Natural killer cell (primary cell): ENCODE results near the gene JAKMIP1. TPM values are rescaled to one million over a fixed set of nuclear protein-coding genes. Genes with fewer than 3 reads are reported as not detected.
"Not testable (repeated sequence)": the region's sequence is repeated elsewhere in the genome, so short reads cannot be mapped to it uniquely, and the experiment has no call there.

ENCODE experiments used
- ATAC-seq, 3 donors: fragments of 150-1000 bp in 2 of 3; fragments of 200-7000 bp in 1 of 3; cut with Tn5 transposase; 1 replicate in 1 of 3; 2 replicates in 2 of 3; pipeline ENCODE4 v1.10.0; 2021; ENCODE audit warnings: mild to moderate bottlenecking in 2 of 3, moderate library complexity in 2 of 3
- DNase-seq, 2 donors: peaks; one replicate each; pipeline versions ENCODE4 v3.0.0 to v3.0.0-alpha.2; 2013 to 2021; ENCODE audit warnings: mixed read lengths in 1 of 2
- H3K27ac ChIP-seq: one replicate; pipeline ENCODE4 v1.5.1; 2013; ENCODE audit warnings: mild to moderate bottlenecking, low read length
- H3K27me3 ChIP-seq: one replicate; pipeline ENCODE4 v1.6.1; 2013; ENCODE audit warnings: low read length; ENCODE audit not compliant: control insufficient read depth, insufficient read depth
- H3K36me3 ChIP-seq: one replicate; pipeline ENCODE4 v1.6.1; 2013; ENCODE audit warnings: low read length; ENCODE audit not compliant: control insufficient read depth, insufficient read depth
- H3K4me1 ChIP-seq: one replicate; pipeline ENCODE4 v1.6.1; 2013; ENCODE audit warnings: low read length; ENCODE audit not compliant: control insufficient read depth, insufficient read depth
- H3K4me3 ChIP-seq: one replicate; pipeline ENCODE4 v1.5.1; 2013; ENCODE audit warnings: low read length
- H3K9me3 ChIP-seq: one replicate; pipeline ENCODE4 v1.6.1; 2013; ENCODE audit warnings: low read length; ENCODE audit not compliant: control insufficient read depth, insufficient read depth
- H3K27ac Mint-ChIP-seq, 2 donors: one replicate each; pipeline ENCODE4 v1.8.0; 2022; ENCODE audit warnings: mild to moderate bottlenecking in 2 of 2, mixed read lengths in 2 of 2, moderate library complexity in 1 of 2
- H3K27me3 Mint-ChIP-seq, 2 donors: one replicate each; pipeline ENCODE4 v1.8.0; 2022; ENCODE audit warnings: low read depth in 2 of 2, mixed read lengths in 2 of 2
- H3K36me3 Mint-ChIP-seq: one replicate; pipeline ENCODE4 v1.8.0; 2022; ENCODE audit warnings: mixed read lengths
- H3K4me1 Mint-ChIP-seq, 2 donors: one replicate each; pipeline ENCODE4 v1.8.0; 2022; ENCODE audit warnings: mixed read lengths in 2 of 2
- H3K4me3 Mint-ChIP-seq: one replicate; pipeline ENCODE4 v1.8.0; 2022; ENCODE audit warnings: mild to moderate bottlenecking, moderate library complexity, mixed read lengths
- H3K9me3 Mint-ChIP-seq, 2 donors: one replicate each; pipeline ENCODE4 v1.8.0; 2022; ENCODE audit warnings: mixed read lengths in 2 of 2
- WGBS: methylation state at CpG from one replicate; pipeline ENCODE4 v1.1.7; 2013; ENCODE audit warnings: missing lambda C conversion rate; ENCODE audit not compliant: insufficient coverage; 5-methylcytosine and 5-hydroxymethylcytosine counted together
- intact Hi-C: fragments of 100-400 bp; cut with micrococcal nuclease; formaldehyde crosslinking; loops from one replicate; pipeline ENCODE4 v1.14.2; 2022
- total RNA-seq, 4 donors: library from RNA; stranded (reverse); fragments of 120-200 nt in 1 of 4; gene quantifications; one replicate each; pipeline versions ENCODE4 v1.2.3 to v1.2.4, GENCODE V29; 2013 to 2022
- TF ChIP-seq, protein P1 (sequence below): fragments of 200-600 bp; IDR thresholded peaks from one replicate; pipeline ENCODE4 v1.8.0; 2022; ENCODE audit warnings: antibody characterized with exemption

Gene JAKMIP1
- total RNA-seq, 3 donors from 2014 or later (not counting 1 experiment from before 2014, with no cell fraction given), result 8.8 to 21.8 (median 16.4) TPM

- Histone ChIP-seq H3K27me3 (no peaks in the 10 kb centered on the region), H3K36me3 (no peaks in the 10 kb centered on the region), H3K4me3 (no peak overlapping the region), H3K9me3 (no peaks in the 10 kb centered on the region), H3K4me1 (peaks cover 5% of the 10 kb centered on the region), H3K27ac (no peak overlapping the region)
- Mint-ChIP-seq H3K4me1 (peaks cover 0 to 14% of the 10 kb centered on the region in 2 donors), H3K4me3 (no peak overlapping the region), H3K36me3 (no peaks in the 10 kb centered on the region), H3K27me3 (peaks cover 0 to 1% of the 10 kb centered on the region in 2 donors), H3K9me3 (no peaks in the 10 kb centered on the region), H3K27ac (no peak overlapping the region)
- intact Hi-C loops, result no loop called here
- ATAC-seq (no peak), DNase-seq (no peak)
- TF ChIP-seq, protein P1, sequence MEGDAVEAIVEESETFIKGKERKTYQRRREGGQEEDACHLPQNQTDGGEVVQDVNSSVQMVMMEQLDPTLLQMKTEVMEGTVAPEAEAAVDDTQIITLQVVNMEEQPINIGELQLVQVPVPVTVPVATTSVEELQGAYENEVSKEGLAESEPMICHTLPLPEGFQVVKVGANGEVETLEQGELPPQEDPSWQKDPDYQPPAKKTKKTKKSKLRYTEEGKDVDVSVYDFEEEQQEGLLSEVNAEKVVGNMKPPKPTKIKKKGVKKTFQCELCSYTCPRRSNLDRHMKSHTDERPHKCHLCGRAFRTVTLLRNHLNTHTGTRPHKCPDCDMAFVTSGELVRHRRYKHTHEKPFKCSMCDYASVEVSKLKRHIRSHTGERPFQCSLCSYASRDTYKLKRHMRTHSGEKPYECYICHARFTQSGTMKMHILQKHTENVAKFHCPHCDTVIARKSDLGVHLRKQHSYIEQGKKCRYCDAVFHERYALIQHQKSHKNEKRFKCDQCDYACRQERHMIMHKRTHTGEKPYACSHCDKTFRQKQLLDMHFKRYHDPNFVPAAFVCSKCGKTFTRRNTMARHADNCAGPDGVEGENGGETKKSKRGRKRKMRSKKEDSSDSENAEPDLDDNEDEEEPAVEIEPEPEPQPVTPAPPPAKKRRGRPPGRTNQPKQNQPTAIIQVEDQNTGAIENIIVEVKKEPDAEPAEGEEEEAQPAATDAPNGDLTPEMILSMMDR, result no peak
- 88% methylated on average over 5 of the region's 7 CpGs for WGBS
Observed at GRCh38 chr4:6142511-6142910, 57.8 kb downstream of the JAKMIP1 start.

GRCh38 chr4:6141554-6141953 lies 58.8 kb downstream of the JAKMIP1 start:
- H3K36me3 ChIP-seq, result no peaks in the 10 kb centered on the region
- Mint-ChIP-seq H3K4me1 (peaks cover 0 to 13% of the 10 kb centered on the region in 2 donors), H3K9me3 (no peaks in the 10 kb centered on the region), H3K27me3 (no peaks in the 10 kb centered on the region), H3K27ac (no peak overlapping the region), H3K36me3 (no peaks in the 10 kb centered on the region), H3K4me3 (no peak overlapping the region)
- TF ChIP-seq, protein P1, result no peak
- no peak for ATAC-seq
- H3K27ac ChIP-seq, result no peak overlapping the region
- 80% methylated on average over 6 of the region's 9 CpGs for WGBS
- H3K4me3 ChIP-seq, result no peak overlapping the region
- H3K27me3 ChIP-seq, result no peaks in the 10 kb centered on the region
- no peak for DNase-seq
- intact Hi-C loops, result no loop called here
- peaks cover 5% of the 10 kb centered on the region for H3K4me1 ChIP-seq
- no peaks in the 10 kb centered on the region for H3K9me3 ChIP-seq

GRCh38 chr4:6141021-6141420 lies 59.3 kb downstream of the JAKMIP1 start:
- H3K4me3 Mint-ChIP-seq, H3K27ac Mint-ChIP-seq, intact Hi-C loops, DNase-seq, H3K36me3 ChIP-seq, H3K4me1 ChIP-seq, H3K27me3 Mint-ChIP-seq, H3K4me3 ChIP-seq, H3K27ac ChIP-seq, H3K27me3 ChIP-seq, H3K9me3 Mint-ChIP-seq, H3K9me3 ChIP-seq, H3K36me3 Mint-ChIP-seq, ATAC-seq: not testable (repeated sequence)
- 95% methylated on average over 14 of the region's 14 CpGs for WGBS
- H3K4me1 Mint-ChIP-seq, result peaks cover 0 to 12% of the 10 kb centered on the region in 2 donors

- H3K27ac Mint-ChIP-seq, result no peak overlapping the region
- peaks cover 5% of the 10 kb centered on the region for H3K4me1 ChIP-seq
- H3K9me3 Mint-ChIP-seq, result no peaks in the 10 kb centered on the region
- no peaks in the 10 kb centered on the region for H3K36me3 Mint-ChIP-seq
- no peak for ATAC-seq
- no peaks in the 10 kb centered on the region for H3K9me3 ChIP-seq
- TF ChIP-seq, protein P1, result no peak
- H3K4me3 Mint-ChIP-seq, result no peak overlapping the region
- H3K4me1 Mint-ChIP-seq, result peaks cover 0 to 19% of the 10 kb centered on the region in 2 donors
- no peaks in the 10 kb centered on the region for H3K27me3 Mint-ChIP-seq
- no peaks in the 10 kb centered on the region for H3K36me3 ChIP-seq
- intact Hi-C loops, result no loop called here
- no peak overlapping the region for H3K27ac ChIP-seq
- 81% methylated on average over 3 of the region's 3 CpGs for WGBS
- H3K4me3 ChIP-seq, result no peak overlapping the region
- no peaks in the 10 kb centered on the region for H3K27me3 ChIP-seq
- no peak for DNase-seq
Observed at GRCh38 chr4:6137747-6138135, 62.6 kb downstream of the JAKMIP1 start.
